Neural cell (in vitro differentiated cells): ENCODE data around the gene CERT1.

Experiments
- CTCF ChIP-seq: fragments of 450-650 bp; IDR thresholded peaks from 2 replicates; pipeline ENCODE4 v1.5.1; 2014; ENCODE audit warnings: antibody characterized with exemption, mild to moderate bottlenecking, moderate library complexity; ENCODE audit not compliant: poor library complexity, severe bottlenecking
- MXI1 ChIP-seq: fragments of 450-650 bp; conservative IDR thresholded peaks from 2 replicates; pipeline ENCODE4 v1.6.1; 2014; ENCODE audit warnings: antibody characterized with exemption, mild to moderate bottlenecking; ENCODE audit not compliant: poor library complexity, severe bottlenecking
- POLR2AphosphoS5 ChIP-seq: IDR thresholded peaks from 2 replicates; pipeline ENCODE4 v1.6.1; 2012
- RAD21 ChIP-seq: fragments of 450-650 bp; conservative IDR thresholded peaks from 2 replicates; pipeline ENCODE4 v1.6.1; 2014; ENCODE audit warnings: antibody characterized with exemption, mild to moderate bottlenecking, moderate library complexity
- REST ChIP-seq: IDR thresholded peaks from 2 replicates; pipeline ENCODE4 v1.6.1; 2012; ENCODE audit warnings: borderline replicate concordance
- TAF1 ChIP-seq: IDR thresholded peaks from 2 replicates; pipeline ENCODE4 v1.6.1; 2012; ENCODE audit warnings: low read depth

- no peak for TF ChIP-seq CTCF
- TF ChIP-seq POLR2AphosphoS5, result no peak
- no peak for TF ChIP-seq MXI1
- TF ChIP-seq RAD21, result no peak
- TF ChIP-seq TAF1, result no peak
- TF ChIP-seq REST, result no peak
Measured at GRCh38 chr5:75547812-75548211, 36.4 kb upstream of the CERT1 start.
